Osteoblast (primary cell): ENCODE measurements around the gene RPUSD1. TPM values are rescaled to one million over a fixed set of nuclear protein-coding genes. Genes with fewer than 3 reads are reported as not detected.
"Not testable (repeated sequence)": the region's sequence is repeated elsewhere in the genome, so short reads cannot be mapped to it uniquely, and the experiment has no call there.

Experiments
- DNase-seq: peaks from one replicate; pipeline ENCODE4 v3.0.0; 2011; ENCODE audit warnings: low spot score, mixed read lengths; ENCODE audit not compliant: insufficient read length; ENCODE audit errors: missing footprints
- H2AFZ ChIP-seq: 2 replicates; pipeline ENCODE4 v1.6.0; 2011; ENCODE audit warnings: mild to moderate bottlenecking, low read length
- H3K27ac ChIP-seq: 2 replicates; pipeline ENCODE4 v1.5.1; 2011; ENCODE audit warnings: mild to moderate bottlenecking, low read depth, low read length, moderate library complexity
- H3K27me3 ChIP-seq: 2 replicates; pipeline ENCODE4 v1.6.0; 2012; ENCODE audit warnings: mild to moderate bottlenecking, control low read depth, inconsistent platforms, low read length, moderate library complexity; ENCODE audit not compliant: insufficient read depth
- H3K36me3 ChIP-seq: 2 replicates; pipeline ENCODE4 v1.5.1; 2011; ENCODE audit warnings: mild to moderate bottlenecking, low read length, control low read depth, moderate library complexity; ENCODE audit not compliant: insufficient read depth
- H3K4me1 ChIP-seq: 2 replicates; pipeline ENCODE4 v1.5.1; 2011; ENCODE audit warnings: mild to moderate bottlenecking, low read length, control low read depth, moderate library complexity; ENCODE audit not compliant: insufficient read depth
- H3K4me2 ChIP-seq: 2 replicates; pipeline ENCODE4 v1.6.0; 2011; ENCODE audit warnings: mild to moderate bottlenecking, low read length; ENCODE audit not compliant: insufficient read depth
- H3K4me3 ChIP-seq: fragments of 200-600 bp; sonication (generic); 3 replicates; pipeline ENCODE4 v1.5.1; 2012; ENCODE audit warnings: mild to moderate bottlenecking, low read length, inconsistent platforms; ENCODE audit not compliant: insufficient read depth
- H3K79me2 ChIP-seq: 2 replicates; pipeline ENCODE4 v1.6.0; 2012; ENCODE audit warnings: mild to moderate bottlenecking, low read length, control low read depth, inconsistent platforms; ENCODE audit not compliant: insufficient read depth
- H3K9me3 ChIP-seq: 2 replicates; pipeline ENCODE4 v1.5.1; 2011; ENCODE audit warnings: low read depth, low read length, control low read depth
- H4K20me1 ChIP-seq: 2 replicates; pipeline ENCODE4 v1.6.0; 2012; ENCODE audit warnings: mild to moderate bottlenecking, low read length, control low read depth; ENCODE audit not compliant: insufficient read depth
- total RNA-seq: library from RNA; depleted of rRNA; stranded (reverse); fragments of >200 nt; gene quantifications from 2 replicates; pipeline ENCODE4 v1.2.3, GENCODE V29; 2012
- TF ChIP-seq, protein P1 (sequence below): IDR thresholded peaks from 2 replicates; pipeline ENCODE4 v1.5.1; 2011; ENCODE audit warnings: mild to moderate bottlenecking, low read depth, low read length, moderate library complexity; ENCODE audit errors: extremely low read depth

RPUSD1 gene
- total RNA-seq, 1 donor = 28.2 TPM

DNA sequence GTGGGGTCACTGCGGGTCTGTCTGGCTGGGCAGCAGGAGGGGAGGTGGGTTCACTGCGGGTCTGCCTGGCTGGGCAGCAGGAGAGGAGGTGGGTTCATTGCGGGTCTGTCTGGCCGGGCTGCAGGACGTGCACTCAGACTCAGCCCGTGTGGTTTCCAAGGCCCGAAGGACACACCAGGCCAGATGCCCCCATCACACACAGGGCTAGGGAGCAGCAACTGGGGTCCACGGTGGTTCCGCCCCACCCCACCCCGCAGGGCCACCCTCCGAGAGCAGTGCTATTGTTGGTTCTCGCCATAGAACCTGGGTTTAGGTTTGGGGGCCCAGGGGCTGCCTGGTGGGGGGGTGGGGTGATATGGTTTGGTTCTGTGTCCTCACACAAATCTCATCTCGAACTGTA lies 41.5 kb downstream of the RPUSD1 start:
- Histone ChIP-seq H3K4me1 (no peaks in the 10 kb centered on the region), H3K27ac (no peak overlapping the region), H3K4me3 (no peak overlapping the region), H3K36me3 (no peaks in the 10 kb centered on the region), H3K9me3 (no peaks in the 10 kb centered on the region), H4K20me1 (no peaks in the 10 kb centered on the region), H2AFZ (no peak overlapping the region), H3K79me2 (no peaks in the 10 kb centered on the region), H3K4me2 (no peak overlapping the region), H3K27me3 (peaks cover 8% of the 10 kb centered on the region)
- DNase-seq = no peak
- TF ChIP-seq, protein P1, sequence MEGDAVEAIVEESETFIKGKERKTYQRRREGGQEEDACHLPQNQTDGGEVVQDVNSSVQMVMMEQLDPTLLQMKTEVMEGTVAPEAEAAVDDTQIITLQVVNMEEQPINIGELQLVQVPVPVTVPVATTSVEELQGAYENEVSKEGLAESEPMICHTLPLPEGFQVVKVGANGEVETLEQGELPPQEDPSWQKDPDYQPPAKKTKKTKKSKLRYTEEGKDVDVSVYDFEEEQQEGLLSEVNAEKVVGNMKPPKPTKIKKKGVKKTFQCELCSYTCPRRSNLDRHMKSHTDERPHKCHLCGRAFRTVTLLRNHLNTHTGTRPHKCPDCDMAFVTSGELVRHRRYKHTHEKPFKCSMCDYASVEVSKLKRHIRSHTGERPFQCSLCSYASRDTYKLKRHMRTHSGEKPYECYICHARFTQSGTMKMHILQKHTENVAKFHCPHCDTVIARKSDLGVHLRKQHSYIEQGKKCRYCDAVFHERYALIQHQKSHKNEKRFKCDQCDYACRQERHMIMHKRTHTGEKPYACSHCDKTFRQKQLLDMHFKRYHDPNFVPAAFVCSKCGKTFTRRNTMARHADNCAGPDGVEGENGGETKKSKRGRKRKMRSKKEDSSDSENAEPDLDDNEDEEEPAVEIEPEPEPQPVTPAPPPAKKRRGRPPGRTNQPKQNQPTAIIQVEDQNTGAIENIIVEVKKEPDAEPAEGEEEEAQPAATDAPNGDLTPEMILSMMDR = no peak

GRCh38 chr16:745739-746138 lies 42.4 kb downstream of the RPUSD1 start:
- TF ChIP-seq, protein P1 = no peak
- no peaks in the 10 kb centered on the region for H3K36me3 ChIP-seq
- H3K27ac ChIP-seq = no peak overlapping the region
- no peaks in the 10 kb centered on the region for H3K27me3 ChIP-seq
- H3K4me3 ChIP-seq = no peak overlapping the region
- H3K4me2 ChIP-seq = no peak overlapping the region
- no peaks in the 10 kb centered on the region for H3K9me3 ChIP-seq
- no peaks in the 10 kb centered on the region for H4K20me1 ChIP-seq
- DNase-seq = no peak
- no peak overlapping the region for H2AFZ ChIP-seq
- no peaks in the 10 kb centered on the region for H3K79me2 ChIP-seq
- H3K4me1 ChIP-seq = peaks cover 4% of the 10 kb centered on the region

DNA sequence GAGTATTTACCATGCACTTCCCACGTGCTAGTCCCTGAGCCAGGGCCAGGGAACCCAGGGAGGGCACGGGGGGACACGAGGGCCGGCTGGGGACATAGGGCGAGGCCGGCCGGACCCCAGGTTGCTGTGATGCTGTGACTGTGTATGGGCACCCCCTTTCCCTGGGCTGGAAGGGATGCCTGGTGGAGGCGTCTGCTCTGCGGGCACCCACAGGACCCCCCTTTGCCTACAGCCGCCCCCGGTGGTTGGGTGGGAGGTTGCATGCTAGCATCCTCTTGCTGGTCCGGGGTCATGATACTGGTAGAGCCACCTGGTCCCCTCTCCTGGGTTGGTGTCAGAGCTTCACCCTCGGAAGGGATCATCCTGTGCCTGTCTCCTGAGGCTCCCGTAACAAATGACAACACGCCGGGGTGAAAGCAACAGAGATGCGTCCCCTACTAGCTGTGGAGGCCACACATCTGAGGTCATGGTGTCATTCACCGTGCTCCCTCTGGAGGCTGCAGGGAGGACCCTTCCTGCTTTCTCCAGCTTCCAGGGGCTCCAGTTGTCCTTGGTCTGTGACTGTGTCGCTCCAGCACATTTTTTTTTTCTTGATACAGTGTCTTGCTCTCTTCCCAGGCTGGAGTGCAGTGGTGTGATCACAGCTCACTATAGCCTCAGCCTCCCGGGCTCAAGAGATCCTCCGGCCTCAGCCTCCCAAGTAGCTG lies 44.2 kb downstream of the RPUSD1 start:
- H3K27ac ChIP-seq = no peak overlapping the region
- no peaks in the 10 kb centered on the region for H3K9me3 ChIP-seq
- peaks cover 8% of the 10 kb centered on the region for H3K79me2 ChIP-seq
- H3K4me3 ChIP-seq = no peak overlapping the region
- peaks cover 4% of the 10 kb centered on the region for H4K20me1 ChIP-seq
- no peaks in the 10 kb centered on the region for H3K36me3 ChIP-seq
- TF ChIP-seq, protein P1 = no peak
- no peak overlapping the region for H3K4me2 ChIP-seq
- no peak overlapping the region for H2AFZ ChIP-seq
- DNase-seq = no peak
- peaks cover 12% of the 10 kb centered on the region for H3K4me1 ChIP-seq
- H3K27me3 ChIP-seq = no peaks in the 10 kb centered on the region

GRCh38 chr16:742894-743293 lies 45.3 kb downstream of the RPUSD1 start:
- not testable (repeated sequence) for H3K27me3 ChIP-seq, H4K20me1 ChIP-seq, H3K27ac ChIP-seq, H3K36me3 ChIP-seq, H3K4me3 ChIP-seq, DNase-seq, H3K79me2 ChIP-seq, H2AFZ ChIP-seq, H3K9me3 ChIP-seq, H3K4me2 ChIP-seq
- H3K4me1 ChIP-seq = peaks cover 12% of the 10 kb centered on the region
